HG03575 (cell line): ENCODE measurements around the gene IL23R.

ENCODE experiments used
- ATAC-seq: cut with Tn5 transposase; IDR thresholded peaks from one replicate; pipeline ENCODE4 v1.9.1; 2021; ENCODE audit not compliant: unreplicated experiment, insufficient number of reproducible peaks, low FRiP score; ENCODE audit errors: extremely low read depth

Gene IL23R

GRCh38 chr1:67217417-67217816 lies 51.2 kb downstream of the IL23R start:
- no peak for ATAC-seq

GRCh38 chr1:67217938-67218337 lies 51.7 kb downstream of the IL23R start:
- ATAC-seq, result no peak

GRCh38 chr1:67224856-67225255 lies 58.6 kb downstream of the IL23R start:
- no peak for ATAC-seq

GRCh38 chr1:67226688-67227087 lies 60.4 kb downstream of the IL23R start:
- no peak for ATAC-seq

- ATAC-seq, result no peak
Observed at GRCh38 chr1:67227196-67227595, 60.9 kb downstream of the IL23R start.

GRCh38 chr1:67228791-67229190 lies 62.5 kb downstream of the IL23R start:
- ATAC-seq, result no peak

- ATAC-seq, result no peak
Observed at GRCh38 chr1:67230539-67230938, 64.3 kb downstream of the IL23R start.

- ATAC-seq, result no peak
Observed at GRCh38 chr1:67236277-67236676, 70.0 kb downstream of the IL23R start.

- no peak for ATAC-seq
Observed at GRCh38 chr1:67239738-67240137, 73.5 kb downstream of the IL23R start.

- no peak for ATAC-seq
Observed at GRCh38 chr1:67241200-67241746, 75.0 kb downstream of the IL23R start.

GRCh38 chr1:67242016-67242415 lies 75.8 kb downstream of the IL23R start:
- no peak for ATAC-seq

- ATAC-seq, result no peak
Observed at GRCh38 chr1:67250051-67250653, 83.9 kb downstream of the IL23R start.

GRCh38 chr1:67256291-67257172 lies 90.3 kb downstream of the IL23R start:
- ATAC-seq, result no peak

GRCh38 chr1:67257173-67257535 lies 90.9 kb downstream of the IL23R start:
- ATAC-seq, result no peak

- no peak for ATAC-seq
Observed at GRCh38 chr1:67261680-67262079, 95.4 kb downstream of the IL23R start.

- no peak for ATAC-seq
Observed at GRCh38 chr1:67262735-67263134, 96.5 kb downstream of the IL23R start.

GRCh38 chr1:67264152-67264551 lies 97.9 kb downstream of the IL23R start:
- no peak for ATAC-seq

GRCh38 chr1:67264899-67265298 lies 98.6 kb downstream of the IL23R start:
- ATAC-seq, result no peak

- ATAC-seq, result no peak
Observed at GRCh38 chr1:67269061-67269460, 102.8 kb downstream of the IL23R start.

GRCh38 chr1:67270541-67270940 lies 104.3 kb downstream of the IL23R start:
- ATAC-seq, result no peak
